Measurements from ENCODE around the gene ALKBH3. TPM values are rescaled to one million over a fixed set of nuclear protein-coding genes. Genes with fewer than 3 reads are reported as not detected.

Gene ALKBH3
- total and polyA plus RNA-seq, 10 of the 15 experiments (the other 5 are each of a cell fraction or from before 2014, with no cell fraction given), result 22.1 to 50.8 (median 38.5) TPM

- TF ChIP-seq PBX3 (IDR thresholded peaks at IDR 0.05; ENCODE audit: insufficient replicate concordance, low read depth, low read length) (no peak), POLR2AphosphoS2 (IDR thresholded peaks at IDR 0.05; ENCODE audit: low read depth, low read length) (no peak), PML (IDR thresholded peaks at IDR 0.05; ENCODE audit: low read length) (no peak), CTCF (IDR thresholded peaks at IDR 0.05 in 2 of 3, conservative IDR thresholded peaks at IDR 0.05 in 1 of 3; ENCODE audit: control insufficient read depth in 2 of 3, extremely low read depth in 1 of 3, insufficient read depth in 1 of 3, low read depth in 3 of 3, low read length in 3 of 3) (no peak), SREBF1 (IDR thresholded peaks at IDR 0.05; ENCODE audit: low read length) (no peak), NFYB (IDR thresholded peaks at IDR 0.05; ENCODE audit: insufficient read depth, low read depth, low read length) (no peak), SMARCA5 (IDR thresholded peaks at IDR 0.05) (no peak), BCL11A (IDR thresholded peaks at IDR 0.05; ENCODE audit: low read depth, low read length) (no peak), NRF1 (conservative IDR thresholded peaks at IDR 0.05; ENCODE audit: low read depth, low read length) (no peak), GABPA (IDR thresholded peaks at IDR 0.05; ENCODE audit: low read depth) (no peak)
- TF ChIP-seq, protein P1, sequence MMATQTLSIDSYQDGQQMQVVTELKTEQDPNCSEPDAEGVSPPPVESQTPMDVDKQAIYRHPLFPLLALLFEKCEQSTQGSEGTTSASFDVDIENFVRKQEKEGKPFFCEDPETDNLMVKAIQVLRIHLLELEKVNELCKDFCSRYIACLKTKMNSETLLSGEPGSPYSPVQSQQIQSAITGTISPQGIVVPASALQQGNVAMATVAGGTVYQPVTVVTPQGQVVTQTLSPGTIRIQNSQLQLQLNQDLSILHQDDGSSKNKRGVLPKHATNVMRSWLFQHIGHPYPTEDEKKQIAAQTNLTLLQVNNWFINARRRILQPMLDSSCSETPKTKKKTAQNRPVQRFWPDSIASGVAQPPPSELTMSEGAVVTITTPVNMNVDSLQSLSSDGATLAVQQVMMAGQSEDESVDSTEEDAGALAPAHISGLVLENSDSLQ (IDR thresholded peaks at IDR 0.05), result no peak
Observed at GRCh38 chr11:43922744-43923405, 42.2 kb downstream of the ALKBH3 start (continued).

All from GM12878 (cell line).